COLO829 (cell line): ENCODE measurements around the gene VASN.
A peak's percentile ranks its signal among the peaks of the same experiment; 100 is the strongest.

Experiments used
- DNase-seq: peaks from one replicate; pipeline ENCODE4 v3.0.0; 2012; ENCODE audit warnings: low spot score

VASN gene

DNA sequence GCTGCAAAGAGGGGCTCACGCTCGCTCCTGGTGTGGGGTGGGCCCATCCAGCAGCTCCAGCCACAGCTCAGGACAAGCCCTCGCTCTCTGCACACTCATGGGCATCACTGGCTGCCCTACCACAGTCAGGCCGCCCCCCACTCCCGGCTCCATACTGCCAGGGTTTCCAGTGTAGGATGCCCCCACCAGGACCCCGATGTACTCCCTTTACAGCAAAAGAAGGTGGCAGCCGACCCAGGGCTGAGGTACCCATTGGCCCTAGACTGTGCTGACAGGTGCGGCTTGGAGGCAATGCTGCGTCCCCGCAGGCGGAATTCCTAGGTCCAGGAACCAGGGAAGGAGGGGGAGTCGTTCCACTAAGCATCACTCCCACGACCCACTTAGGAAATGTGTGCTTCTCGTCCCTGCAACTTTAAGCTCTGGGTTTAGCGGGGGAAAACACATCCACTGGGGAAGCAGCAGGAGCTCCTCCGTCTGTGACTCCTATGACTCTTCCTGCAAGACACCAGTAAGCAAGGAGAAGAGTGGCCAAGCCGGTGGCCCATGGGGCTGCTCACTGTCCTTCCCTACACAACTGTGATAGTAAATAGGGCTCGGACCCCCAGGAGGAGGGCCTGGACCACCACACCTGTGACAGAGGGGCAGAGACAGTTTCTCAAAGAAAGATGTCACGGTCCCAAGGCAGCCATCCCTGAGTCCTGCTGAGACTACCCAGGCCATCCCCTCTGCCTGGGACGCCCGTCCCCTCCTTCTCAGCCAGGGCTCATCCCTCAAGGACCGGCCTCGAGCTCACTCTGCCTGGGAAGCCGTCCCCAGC lies 31.7 kb downstream of the VASN start:
- DNase-seq: no peak

DNA sequence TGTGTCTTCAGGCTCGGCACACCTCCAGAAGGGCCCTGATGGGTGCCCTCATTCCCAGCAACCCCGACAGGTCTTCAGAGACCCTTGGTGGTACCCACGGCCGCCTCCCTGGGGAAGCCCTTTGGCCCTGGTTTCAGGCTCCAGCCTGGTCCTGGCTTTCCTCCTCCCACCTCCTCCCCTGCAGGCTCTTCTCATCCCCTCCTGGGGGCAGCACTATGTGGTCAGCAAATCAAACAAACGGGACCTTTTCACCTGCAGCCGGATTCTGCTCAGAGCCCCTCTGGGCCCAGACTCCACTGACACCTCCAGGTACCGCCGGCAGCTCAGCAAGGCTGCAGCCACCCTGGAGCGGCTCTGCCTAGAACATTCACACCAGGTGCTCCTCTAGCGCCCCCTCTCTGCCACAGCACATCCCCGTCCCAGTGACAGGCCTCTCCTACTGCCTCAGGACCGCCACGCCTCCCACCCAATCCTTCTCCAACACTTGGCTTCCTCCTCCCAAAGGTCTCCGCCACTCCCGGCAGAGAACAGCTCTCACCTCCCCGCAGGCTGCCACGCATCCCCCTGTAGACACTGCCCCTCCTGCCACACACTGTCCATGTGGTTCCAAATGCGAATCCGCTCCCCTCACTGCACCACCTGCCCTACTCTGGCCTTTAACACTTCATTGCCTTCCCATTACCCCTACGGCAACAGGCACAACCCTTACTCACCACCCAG lies 32.8 kb downstream of the VASN start:
- DNase-seq: no peak

DNA sequence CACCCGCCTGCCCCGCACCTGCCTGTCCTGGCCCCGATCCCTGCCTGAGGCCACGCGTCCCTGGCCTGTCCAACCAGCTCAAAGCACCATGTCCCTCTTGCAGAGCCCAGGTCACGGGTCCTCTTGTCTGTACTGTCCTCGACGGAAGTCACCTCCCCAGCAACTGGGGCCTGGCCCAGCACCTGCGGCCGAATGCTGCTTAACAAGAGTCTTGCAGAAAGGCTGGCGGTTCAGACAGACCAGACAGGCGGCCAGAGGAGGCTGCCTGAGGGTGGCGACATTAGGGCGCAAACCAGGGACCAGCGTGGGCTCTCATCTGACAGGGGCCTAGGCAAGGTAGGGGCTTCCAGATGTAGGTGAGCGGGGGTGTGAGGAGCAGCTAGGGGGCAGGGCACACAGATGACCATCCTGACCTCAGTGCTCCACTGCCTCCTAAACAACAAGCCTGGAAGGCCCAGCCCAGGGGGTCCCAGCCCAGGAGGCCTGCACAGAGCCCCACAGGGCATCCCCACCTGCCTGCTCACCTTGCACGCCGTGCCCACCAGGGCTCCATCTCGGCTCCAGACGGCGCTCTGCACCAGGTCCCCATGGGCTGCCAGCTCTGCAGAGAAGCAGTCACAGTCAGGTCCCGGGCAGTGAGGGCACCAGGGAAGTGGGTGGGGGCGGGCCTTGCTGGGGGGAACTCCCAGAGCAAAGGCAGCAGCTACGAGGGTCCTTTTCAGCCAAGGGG lies 33.5 kb downstream of the VASN start:
- no peak for DNase-seq

DNA sequence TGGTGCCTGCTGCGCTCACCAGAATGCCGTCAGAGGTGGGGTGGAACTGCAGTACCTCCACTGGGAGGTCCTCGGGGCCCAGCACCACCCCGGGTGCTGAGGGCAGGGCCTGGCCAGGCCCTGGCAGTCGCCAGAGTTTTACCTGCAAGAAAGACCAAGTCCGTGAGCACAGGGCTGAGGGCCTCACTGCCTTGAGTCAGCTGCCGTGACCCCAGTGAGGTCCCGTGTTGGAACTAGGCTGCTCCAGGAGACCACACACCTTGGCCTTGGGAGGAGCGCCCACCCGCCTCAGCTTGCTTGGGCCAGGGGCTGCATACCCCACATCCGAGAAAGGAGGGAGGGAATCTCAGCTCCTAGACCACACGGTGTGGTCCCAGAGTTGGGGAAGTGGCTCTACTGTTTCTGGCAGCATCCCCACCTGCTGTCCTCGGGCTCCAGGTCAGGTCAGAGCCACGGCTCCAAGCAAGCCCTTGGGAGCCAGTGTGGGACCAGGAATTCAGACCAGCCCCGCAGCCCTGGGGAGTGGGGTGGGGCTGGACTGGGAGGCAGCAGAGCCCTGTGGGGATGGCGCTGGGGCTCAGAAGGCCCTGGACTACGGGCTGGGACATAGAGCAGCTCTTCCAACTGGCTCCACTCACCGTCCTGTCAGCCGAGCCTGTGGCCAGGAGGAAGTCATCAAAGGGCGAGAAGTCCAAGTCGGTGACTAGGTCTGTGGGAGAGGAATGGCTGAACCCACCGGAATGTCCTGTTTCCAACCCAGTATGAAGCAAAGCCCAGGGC lies 36.1 kb downstream of the VASN start:
- no peak for DNase-seq

DNA sequence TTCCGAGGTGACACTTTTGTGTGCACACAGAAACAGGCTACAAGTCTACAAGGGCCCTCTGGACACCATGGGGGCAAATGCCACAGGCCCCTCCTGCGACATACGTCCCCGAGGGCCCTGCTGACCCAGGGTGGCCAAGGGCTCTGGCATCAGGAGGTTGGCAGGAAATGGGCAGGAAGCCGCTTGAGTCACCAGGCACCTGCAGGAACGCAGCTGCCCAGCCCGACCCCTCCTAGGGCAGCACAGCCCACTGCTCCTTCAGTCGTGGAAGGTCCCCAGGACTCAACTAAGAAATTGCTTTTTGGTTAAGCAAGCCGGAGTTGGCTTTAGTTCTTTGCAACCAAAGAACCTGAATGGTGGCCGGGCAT lies 36.7 kb downstream of the VASN start:
- DNase-seq: no peak

DNA sequence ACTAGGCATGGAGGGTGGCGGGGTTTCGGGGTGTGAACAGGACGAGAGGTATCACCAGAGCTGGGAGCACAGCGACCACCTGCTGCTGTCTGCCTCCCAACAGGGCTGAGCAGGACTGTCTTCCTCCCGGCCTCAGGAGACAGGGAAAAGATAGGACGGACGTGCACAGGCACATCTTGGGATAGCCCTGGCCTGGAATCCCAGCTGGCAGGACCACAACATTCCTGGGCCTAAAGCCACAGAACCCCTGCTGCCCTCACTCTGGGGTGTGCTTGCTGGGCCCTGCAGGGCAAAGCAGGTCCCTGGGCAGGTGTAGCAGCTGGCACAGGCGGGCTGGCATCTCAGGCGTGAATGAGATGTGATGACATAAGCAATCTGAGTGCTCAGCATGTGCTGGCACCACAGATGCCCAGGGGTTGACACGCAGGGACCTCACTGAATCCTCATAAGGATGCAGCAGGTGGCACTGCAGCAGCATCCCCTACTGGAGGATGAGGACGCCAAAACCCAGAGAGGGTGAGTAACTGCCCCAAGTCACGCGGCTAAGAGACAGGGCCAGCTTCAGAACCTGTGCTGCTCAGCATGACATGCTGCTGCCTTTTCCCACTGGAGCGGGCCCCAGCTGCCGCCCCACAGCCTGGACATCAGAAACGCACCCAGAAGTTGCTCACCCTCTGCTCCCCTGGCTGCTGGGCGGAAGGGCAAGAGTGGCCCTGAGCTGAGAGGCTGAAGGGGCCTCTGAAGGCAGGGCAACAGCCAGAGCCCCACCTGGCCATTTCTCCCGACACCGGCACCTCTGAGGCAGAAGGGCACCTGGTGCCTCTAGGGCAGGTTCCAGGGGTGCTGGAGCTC lies 37.7 kb downstream of the VASN start:
- DNase-seq: no peak

DNA sequence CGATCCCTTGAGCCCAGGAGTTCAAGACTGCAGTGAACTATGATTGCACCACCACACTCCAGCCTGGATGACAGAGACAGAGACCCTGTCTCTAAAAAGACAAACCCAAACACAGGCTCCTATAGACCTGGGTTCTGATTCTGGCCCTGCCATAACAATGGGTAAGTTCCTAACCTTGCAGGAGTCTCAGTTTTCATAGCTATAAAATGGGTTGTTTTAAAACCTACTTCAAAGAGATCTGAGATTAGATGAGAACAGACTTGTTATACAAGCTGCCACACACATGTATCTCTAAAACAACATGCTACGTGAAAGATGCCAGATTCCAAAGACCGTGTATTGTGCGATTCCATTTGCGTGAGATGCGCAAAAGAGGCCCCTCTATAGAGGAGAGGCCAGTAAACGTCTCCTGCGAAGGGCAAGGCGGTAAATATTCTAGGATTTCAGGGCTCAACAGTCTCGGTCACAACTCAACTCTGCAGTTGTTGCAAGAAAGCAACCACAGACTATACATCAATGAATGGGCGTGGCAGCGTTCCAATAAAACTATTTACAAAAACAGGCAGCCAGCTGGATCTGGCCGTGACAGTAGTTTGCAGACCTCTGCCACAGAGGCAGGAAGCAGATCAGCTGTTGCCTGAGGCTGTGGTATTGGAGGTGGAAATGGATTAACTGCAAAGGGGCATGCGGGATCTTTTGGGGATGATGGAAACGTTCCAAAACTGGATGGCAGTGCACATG lies 38.9 kb downstream of the VASN start:
- DNase-seq: peak; percentile 69

DNA sequence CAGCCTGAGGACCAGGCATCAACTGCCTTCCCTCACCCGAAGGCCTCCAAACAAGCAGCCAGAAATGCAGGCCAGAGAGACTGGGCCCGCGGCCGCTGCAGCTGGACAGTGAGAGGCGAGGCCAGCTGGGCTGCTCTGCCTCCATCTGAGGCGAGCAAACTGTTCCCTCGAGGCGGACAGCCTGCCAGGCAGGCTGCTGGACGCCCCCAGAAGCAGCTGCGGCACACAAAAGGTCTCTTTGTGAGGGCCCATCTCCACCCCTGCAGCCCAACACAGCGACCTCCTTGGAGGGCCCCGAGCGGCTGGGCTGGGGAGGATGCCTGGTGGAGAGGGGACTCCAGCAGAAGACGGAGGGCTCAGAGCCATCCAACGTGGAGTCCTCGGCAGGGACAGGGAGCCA lies 40.0 kb downstream of the VASN start:
- peak; percentile 72 for DNase-seq

DNA sequence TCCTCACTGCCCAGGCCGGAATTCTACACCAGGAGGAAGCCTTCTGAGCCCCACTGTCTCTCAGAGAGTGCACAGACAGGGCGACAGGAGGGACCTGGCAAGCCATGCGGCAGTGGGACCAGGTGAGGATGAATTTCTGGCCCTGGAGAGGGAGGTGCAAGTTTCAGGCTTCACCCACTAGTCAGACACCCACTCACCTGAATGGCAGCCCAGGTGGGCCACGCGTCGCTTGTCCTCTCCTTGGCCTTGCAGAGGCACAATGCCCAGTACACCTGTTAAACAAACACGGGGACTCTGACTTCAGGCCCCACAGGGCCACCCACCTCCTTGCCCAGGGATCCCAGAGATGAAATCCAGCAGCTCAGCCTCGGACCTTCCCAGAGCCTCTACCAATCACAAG lies 40.5 kb downstream of the VASN start:
- DNase-seq: no peak

DNA sequence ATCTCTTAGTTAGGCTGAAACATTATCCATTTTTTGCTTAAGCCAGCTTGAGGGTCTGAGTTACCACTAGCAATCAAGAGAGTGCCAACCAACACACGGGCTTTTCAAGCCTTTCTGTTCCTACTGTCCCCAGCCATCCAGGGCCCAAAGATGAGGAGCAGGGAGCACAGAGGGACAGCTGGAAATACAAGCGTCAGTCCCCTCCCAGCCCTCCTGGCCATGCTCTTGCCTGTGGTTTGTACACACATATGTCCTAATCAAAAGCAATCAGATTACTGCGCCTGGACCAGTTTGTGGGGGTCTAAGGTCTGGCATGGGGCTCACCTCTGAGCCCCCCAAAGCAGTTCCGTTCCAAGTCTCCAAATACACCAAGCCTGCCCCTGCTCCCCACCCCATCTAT lies 41.2 kb downstream of the VASN start:
- no peak for DNase-seq

DNA sequence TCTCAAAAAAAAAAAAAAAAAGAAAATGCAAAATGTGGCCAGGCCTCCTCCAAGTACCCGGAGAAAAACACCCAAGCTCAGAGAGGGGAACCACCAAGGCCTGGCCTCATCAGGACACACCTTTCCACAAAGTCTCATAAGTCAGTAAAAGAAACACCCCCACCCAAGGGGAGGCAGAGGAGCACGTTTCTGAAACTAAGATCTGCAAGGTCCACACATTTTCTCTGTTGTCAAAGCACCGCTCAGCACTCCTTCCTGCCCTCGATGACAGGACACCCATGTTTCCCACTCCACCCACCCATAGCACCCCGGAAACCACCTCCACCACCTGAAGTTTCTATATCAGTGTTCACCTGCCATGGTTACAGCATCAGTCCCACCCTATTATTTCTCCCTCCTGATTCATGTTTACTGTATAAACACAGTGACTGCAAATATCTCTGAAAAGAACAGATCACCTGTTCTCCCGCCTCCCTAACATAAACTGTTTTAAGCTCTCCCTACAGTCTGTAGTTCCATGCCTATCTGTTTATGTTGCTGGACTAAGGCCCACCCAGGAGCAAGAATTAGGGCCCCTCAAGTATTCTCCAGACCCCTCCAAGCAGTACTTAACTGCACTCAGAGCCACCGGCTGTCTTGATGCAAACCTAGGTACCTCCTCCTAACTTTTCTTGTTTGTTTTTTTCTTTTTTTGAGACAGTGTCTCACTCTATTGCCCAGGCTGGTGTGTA lies 42.7 kb downstream of the VASN start:
- no peak for DNase-seq

DNA sequence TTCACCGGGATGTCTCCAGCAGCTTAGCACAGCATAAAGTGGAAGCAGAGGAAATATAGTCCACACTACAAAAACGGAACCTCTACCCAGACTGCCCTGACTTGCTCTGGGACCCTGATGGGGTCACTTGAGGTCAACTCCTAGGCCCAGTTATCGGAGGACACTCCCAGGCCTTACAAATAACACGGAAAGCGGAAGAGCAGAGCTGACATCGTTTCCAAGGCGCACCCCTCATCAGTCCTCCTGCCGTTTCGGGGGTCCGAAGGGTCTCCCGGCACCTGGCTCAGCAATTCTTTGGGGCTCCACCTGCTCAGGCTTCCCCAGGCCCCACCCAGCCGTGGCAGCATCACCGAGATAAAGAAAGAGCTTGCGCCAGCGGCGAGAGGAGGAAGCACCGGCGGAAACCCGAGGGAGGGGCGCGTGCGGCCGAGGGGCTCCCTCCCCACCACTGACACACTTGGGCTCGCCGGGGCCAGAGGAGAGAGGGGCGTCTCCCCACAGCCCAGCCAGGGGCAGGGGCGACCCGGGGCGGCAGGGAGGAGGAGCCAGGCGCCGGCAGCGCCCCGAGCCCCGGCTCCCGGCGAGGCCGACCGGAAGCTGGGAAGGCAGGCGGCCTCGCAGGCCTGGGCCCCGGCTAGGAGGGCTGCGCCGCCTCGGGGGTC lies 44.0 kb downstream of the VASN start:
- no peak for DNase-seq

DNA sequence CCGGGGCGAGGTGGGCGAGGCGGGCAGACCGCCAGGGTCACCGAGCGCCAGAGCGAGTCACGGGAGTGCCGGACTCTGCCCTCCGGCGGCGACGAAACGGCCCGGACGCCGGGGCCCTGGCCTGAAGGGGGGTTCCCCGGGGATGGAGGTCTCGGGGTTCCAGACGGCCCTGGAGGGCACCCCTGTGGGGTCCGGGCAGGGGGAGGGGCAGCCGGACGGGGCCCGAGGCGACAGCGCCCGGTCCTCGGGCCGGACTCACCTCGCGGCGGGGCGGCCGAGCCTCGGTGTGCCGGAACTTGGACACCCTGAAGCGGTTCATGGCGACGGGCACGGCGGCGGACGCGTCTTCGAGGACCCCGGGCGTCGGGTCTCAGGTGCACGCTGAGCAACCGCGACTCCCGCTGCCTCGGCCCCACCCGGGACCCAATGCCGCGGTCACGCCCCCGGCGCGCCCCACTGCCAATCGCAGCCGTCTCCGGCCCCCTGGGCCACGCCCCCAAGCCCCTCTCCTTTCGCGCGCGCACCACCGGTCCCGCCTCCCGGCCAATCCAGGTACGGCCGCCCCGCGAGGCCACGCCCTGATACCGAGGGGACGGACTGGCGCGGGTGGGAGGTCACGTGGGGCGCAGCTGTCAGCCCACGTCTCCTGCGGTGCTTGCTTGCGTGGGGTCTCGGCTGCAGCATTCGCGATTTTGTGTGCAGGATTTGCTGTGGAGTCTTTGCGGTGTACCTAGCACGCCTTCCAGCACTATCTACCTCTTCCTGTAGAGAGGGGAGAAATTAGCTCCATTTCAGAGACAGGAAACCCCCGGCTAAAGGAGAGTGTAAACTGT lies 44.8 kb downstream of the VASN start, which contains the start of gene CORO7:
CORO7 (minus strand) TSS at position 397 of the 833 bp plus-strand sequence; CDS start at position 319, 78 bp downstream.
- peak; percentile 91 for DNase-seq

DNA sequence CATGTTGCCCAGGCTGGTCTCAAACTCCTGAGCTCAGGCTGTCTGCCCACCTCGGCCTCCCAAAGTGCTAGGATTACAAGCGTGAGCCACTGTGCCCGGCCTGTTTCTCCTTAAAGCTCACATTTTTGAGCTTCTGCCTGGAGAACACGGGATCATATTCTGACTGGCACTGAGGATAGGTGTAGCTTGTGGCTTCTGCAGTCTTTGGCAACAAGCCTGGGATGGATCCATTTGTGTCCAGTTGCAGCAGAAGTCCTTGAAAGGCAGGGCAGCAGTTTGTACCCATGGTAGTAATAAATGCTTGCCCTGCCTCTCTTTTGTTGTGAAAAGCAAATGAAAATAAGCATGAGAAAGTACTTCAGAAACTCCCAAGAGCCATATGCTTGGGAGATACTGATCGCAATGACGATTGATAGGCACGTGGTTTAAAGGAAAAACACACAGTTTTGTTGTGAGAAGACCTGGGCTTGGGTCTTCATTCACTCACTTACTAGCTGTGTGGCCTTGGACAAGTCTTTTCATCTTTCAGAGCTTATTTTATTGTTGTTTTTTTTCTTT lies 47.8 kb downstream of the VASN start:
- no peak for DNase-seq

DNA sequence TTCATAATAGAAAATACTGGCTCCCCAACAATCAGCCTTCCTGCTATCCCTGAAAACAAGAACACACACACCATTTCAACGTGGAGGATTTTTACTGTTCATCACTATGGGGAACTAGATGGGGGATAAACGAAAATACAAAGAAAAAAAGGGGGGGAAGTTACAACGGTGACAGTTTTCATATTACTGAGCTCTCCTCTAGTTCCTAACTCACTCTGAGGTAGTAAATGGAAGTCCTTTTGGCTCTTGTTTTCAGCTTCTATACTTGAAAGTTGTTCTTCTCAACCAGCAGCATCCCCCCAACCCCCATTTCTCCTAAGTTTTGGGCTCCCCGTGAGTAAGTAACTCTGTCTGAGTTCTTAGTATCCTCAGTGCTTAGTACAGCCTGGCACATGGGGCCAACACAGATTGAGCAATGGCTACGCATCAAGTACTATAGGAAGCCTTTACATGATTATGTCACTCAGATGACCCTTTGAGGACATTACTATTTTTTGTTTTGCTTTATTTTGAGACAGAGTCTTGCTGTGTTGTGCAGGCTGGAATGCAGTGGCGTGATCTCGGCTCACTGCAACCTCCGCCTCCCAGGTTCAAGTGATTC lies 49.0 kb downstream of the VASN start:
- DNase-seq: no peak

DNA sequence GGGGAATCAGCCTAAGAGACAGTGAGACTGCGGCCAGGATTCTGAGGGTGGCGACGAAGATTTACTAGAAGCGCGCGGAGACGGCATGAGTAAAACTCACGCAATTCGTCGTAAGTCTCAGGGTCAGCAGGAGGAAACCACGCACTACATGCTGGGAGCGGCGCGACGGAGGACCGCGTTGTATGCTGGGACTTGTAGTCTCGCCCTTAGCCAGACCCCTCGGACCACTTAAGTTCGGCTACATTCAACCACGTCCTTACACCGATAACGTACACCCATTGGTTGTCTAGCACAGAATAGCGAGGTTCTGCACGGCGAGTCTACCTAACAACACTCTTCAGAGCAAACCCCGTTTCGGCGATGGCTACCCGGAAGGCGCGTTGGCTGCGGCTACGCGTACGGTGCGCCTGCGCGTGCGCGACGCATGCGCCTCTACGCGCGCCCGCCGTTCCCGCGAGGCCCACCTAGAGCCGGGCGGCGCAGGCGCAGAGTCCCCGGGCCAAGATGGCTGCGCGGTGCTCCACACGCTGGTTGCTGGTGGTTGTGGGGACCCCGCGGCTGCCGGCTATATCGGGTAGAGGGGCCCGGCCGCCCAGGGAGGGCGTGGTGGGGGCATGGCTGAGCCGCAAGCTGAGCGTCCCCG lies 53.9 kb downstream of the VASN start, which contains the start of gene DNAJA3:
DNAJA3 (plus strand) TSS at position 491 of the 643 bp plus-strand sequence; CDS start at position 505, 14 bp downstream.
- DNase-seq: peak; percentile 96
